NB4 (cell line): ENCODE data around the gene PASK.
A peak's percentile ranks its signal among the peaks of the same experiment; 100 is the strongest.

Experiments
- DNase-seq: peaks from one replicate; pipeline ENCODE4 v3.0.0; 2010; ENCODE audit warnings: low read depth
- H3K4me3 ChIP-seq: one replicate; pipeline ENCODE4 v1.5.1; 2011; ENCODE audit warnings: mild to moderate bottlenecking, low read depth, low read length, moderate library complexity
- CTCF ChIP-seq: IDR thresholded peaks from one replicate; pipeline ENCODE4 v1.5.1; 2012; ENCODE audit warnings: low read depth, low read length
- MAX ChIP-seq: IDR thresholded peaks from 2 replicates; pipeline ENCODE4 v1.6.1; 2011; ENCODE audit warnings: low read depth, low read length
- MYC ChIP-seq: IDR thresholded peaks from 2 replicates; pipeline ENCODE4 v1.6.1; 2011; ENCODE audit warnings: low read depth, low read length
- POLR2A ChIP-seq: IDR thresholded peaks from 2 replicates; pipeline ENCODE4 v1.6.1; 2011; ENCODE audit warnings: mild to moderate bottlenecking; ENCODE audit not compliant: insufficient read length; ENCODE audit errors: extremely low read depth

Gene PASK

GRCh38 chr2:241160318-241160717, 11.0 kb upstream of the PASK start:
- DNase-seq: no peak
- TF ChIP-seq MYC: no peak
- no peak for TF ChIP-seq MAX
- no peak for TF ChIP-seq CTCF
- no peak for TF ChIP-seq POLR2A
- no peak overlapping the region for H3K4me3 ChIP-seq

- no peak overlapping the region for H3K4me3 ChIP-seq
- DNase-seq: no peak
- no peak for TF ChIP-seq CTCF
- TF ChIP-seq MYC: no peak
- TF ChIP-seq POLR2A: no peak
- no peak for TF ChIP-seq MAX
Measured at GRCh38 chr2:241159116-241159515, 9.8 kb upstream of the PASK start.

- no peak overlapping the region for H3K4me3 ChIP-seq
- no peak for DNase-seq
- TF ChIP-seq MYC: no peak
- no peak for TF ChIP-seq CTCF
- no peak for TF ChIP-seq MAX
- no peak for TF ChIP-seq POLR2A
Measured at GRCh38 chr2:241158546-241158900, 9.3 kb upstream of the PASK start.

GRCh38 chr2:241157841-241158545, 8.7 kb upstream of the PASK start:
- TF ChIP-seq MAX: no peak
- no peak for TF ChIP-seq CTCF
- TF ChIP-seq MYC: no peak
- no peak for TF ChIP-seq POLR2A
- H3K4me3 ChIP-seq: no peak overlapping the region
- DNase-seq: no peak

GRCh38 chr2:241156971-241157441, 7.7 kb upstream of the PASK start:
- TF ChIP-seq MAX (peak; percentile 51; the same call in 1 of the 2 replicates), CTCF (no peak), POLR2A (no peak), MYC (no peak)
- no peak overlapping the region for H3K4me3 ChIP-seq
- DNase-seq: peak; percentile 80
